Esophagus squamous epithelium (tissue), 5 donors: ENCODE measurements around the gene PLCZ1. TPM values are rescaled to one million over a fixed set of nuclear protein-coding genes. Genes with fewer than 3 reads are reported as not detected.

Experiments
- DNase-seq: peaks from one replicate; lab custom pipeline; 2025; lab: John Stamatoyannopoulos, UW
- H3K27ac ChIP-seq, 4 donors: fragments of 200-600 bp; sonication (generic); one replicate each; pipeline ENCODE4 v1.5.1; 2016 to 2019; ENCODE audit warnings: mild to moderate bottlenecking in 1 of 4
- H3K27me3 ChIP-seq, 4 donors: fragments of 200-600 bp; sonication (generic); 1 replicate in 3 of 4; 2 replicates in 1 of 4; pipeline versions ENCODE4 v1.5.1 to v1.6.0; 2017 to 2021; ENCODE audit warnings: antibody characterized with exemption in 1 of 4
- H3K36me3 ChIP-seq, 3 donors: fragments of 200-600 bp; sonication (generic); one replicate each; pipeline ENCODE4 v1.5.1; 2016 to 2019
- H3K4me1 ChIP-seq, 3 donors: fragments of 200-600 bp; sonication (generic); one replicate each; pipeline ENCODE4 v1.5.1; 2017 to 2019
- H3K4me3 ChIP-seq, 4 donors: fragments of 200-600 bp; sonication (generic); 1 replicate in 3 of 4; 2 replicates in 1 of 4; pipeline ENCODE4 v1.5.1; 2016 to 2019; ENCODE audit warnings: mild to moderate bottlenecking in 2 of 4, moderate library complexity in 1 of 4
- H3K9me3 ChIP-seq, 3 donors: fragments of 200-600 bp; sonication (generic); one replicate each; pipeline ENCODE4 v1.5.1; 2016 to 2019
- POLR2A ChIP-seq, 4 donors: fragments of 450-650 bp; IDR thresholded peaks; one replicate each; pipeline ENCODE4 v1.6.1; 2017; ENCODE audit warnings: antibody characterized with exemption in 4 of 4, mild to moderate bottlenecking in 4 of 4, moderate library complexity in 3 of 4
- whole genome bisulfite sequencing, 2 donors: methylation state at CpG; one replicate each; pipeline ENCODE4 v1.1.5; 2018; 5-methylcytosine and 5-hydroxymethylcytosine counted together
- intact Hi-C: fragments of 100-400 bp; cut with DNase I; formaldehyde crosslinking; loops from one replicate; pipeline ENCODE4 v1.15.0; 2022
- total RNA-seq, 4 donors: library from RNA; depleted of rRNA; stranded (reverse); fragments of >200 nt; gene quantifications; one replicate each; pipeline ENCODE4 v1.1.0, GENCODE V29; 2016
- TF ChIP-seq, protein P1 (sequence below), 6 experiments: fragments of 450-650 bp in 4 of 6; fragments of 200-600 bp in 2 of 6; sonication (generic) in 2 of 6; IDR thresholded peaks; one replicate each; pipeline ENCODE4 v1.5.1; 2016 to 2019; ENCODE audit warnings: antibody characterized with exemption in 6 of 6, mild to moderate bottlenecking in 4 of 6, moderate library complexity in 4 of 6
- donor health status: DM: yes; HTN: yes; CAD: no.

Gene PLCZ1
- total RNA-seq, 4 donors from 2014 or later = not detected

DNA sequence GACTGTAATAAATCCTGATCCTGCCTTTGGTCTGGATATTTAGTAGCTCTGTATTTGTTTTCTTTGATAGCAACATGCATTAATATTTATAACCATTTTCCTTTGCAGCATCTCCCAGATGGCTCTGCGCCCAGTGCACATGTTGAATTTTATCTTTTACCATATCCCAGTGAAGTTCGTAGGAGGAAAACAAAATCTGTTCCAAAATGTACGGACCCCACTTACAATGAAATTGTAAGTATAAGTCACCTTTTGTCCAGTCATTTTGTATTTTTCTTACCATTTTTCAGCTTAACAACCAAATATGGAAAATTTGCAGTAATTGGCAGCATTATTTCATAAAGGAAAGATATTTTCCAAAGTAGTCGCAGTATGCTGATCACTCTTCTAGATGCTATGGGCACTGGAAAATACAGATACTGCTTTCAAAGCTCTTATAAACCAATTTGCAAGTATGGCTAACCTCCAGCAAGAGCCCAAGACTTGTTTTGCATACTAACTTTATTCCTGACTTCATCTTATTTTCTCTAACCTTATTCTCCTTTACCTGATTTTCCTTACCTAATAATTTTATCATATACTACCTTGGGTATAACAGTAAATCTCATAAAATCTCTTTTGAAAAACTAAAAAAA lies 97.4 kb downstream of the PLCZ1 start:
- Histone ChIP-seq H3K9me3 (no peaks in the 10 kb centered on the region), H3K27ac (no peak overlapping the region), H3K4me1 (no peaks in the 10 kb centered on the region), H3K36me3 (no peaks in the 10 kb centered on the region), H3K4me3 (no peak overlapping the region), H3K27me3 (no peaks in the 10 kb centered on the region)
- intact Hi-C loops = no loop called here
- 74 to 91% methylated on average over 4 of the region's 4 CpGs for WGBS, 2 donors
- TF ChIP-seq POLR2A (IDR thresholded peaks at IDR 0.05) = no peak
- TF ChIP-seq, protein P1, sequence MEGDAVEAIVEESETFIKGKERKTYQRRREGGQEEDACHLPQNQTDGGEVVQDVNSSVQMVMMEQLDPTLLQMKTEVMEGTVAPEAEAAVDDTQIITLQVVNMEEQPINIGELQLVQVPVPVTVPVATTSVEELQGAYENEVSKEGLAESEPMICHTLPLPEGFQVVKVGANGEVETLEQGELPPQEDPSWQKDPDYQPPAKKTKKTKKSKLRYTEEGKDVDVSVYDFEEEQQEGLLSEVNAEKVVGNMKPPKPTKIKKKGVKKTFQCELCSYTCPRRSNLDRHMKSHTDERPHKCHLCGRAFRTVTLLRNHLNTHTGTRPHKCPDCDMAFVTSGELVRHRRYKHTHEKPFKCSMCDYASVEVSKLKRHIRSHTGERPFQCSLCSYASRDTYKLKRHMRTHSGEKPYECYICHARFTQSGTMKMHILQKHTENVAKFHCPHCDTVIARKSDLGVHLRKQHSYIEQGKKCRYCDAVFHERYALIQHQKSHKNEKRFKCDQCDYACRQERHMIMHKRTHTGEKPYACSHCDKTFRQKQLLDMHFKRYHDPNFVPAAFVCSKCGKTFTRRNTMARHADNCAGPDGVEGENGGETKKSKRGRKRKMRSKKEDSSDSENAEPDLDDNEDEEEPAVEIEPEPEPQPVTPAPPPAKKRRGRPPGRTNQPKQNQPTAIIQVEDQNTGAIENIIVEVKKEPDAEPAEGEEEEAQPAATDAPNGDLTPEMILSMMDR (IDR thresholded peaks at IDR 0.05) = no peak
- no peak for DNase-seq

DNA sequence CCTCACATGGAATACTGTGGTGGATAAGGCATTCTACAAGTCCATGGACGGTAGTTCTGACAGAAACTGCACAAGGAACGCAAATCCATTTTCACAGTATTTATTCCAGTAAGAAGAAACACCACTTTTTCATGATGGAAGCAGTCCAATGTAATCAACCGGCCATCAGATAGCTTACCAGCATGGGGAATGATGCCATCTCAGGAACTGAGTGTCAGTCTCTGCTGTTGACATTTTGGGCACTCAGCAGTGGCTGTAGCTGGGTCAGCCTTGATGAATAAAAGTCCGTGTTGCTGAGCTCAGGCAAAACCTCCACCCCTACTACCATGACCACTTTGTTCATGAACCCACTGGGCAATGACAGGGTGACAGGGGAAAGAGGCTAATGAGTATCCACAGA lies 103.4 kb downstream of the PLCZ1 start:
- intact Hi-C loops = no loop called here
- 69 to 83% methylated on average over 4 of the region's 4 CpGs for WGBS, 2 donors
- TF ChIP-seq POLR2A (IDR thresholded peaks at IDR 0.05) = no peak
- TF ChIP-seq, protein P1 (IDR thresholded peaks at IDR 0.05) = no peak
- Histone ChIP-seq H3K9me3 (no peaks in the 10 kb centered on the region), H3K36me3 (no peaks in the 10 kb centered on the region), H3K27me3 (no peaks in the 10 kb centered on the region), H3K4me1 (no peaks in the 10 kb centered on the region), H3K4me3 (no peak overlapping the region), H3K27ac (no peak overlapping the region)
- DNase-seq = no peak

Other genes with a start within 250 kb of the PLCZ1 start
- not detected for gene CAPZA3, start 107 bp upstream of the PLCZ1 start, total RNA-seq